ENCODE data around the gene CKMT2. TPM values are rescaled to one million over a fixed set of nuclear protein-coding genes. Genes with fewer than 3 reads are reported as not detected.
A peak's percentile ranks its signal among the peaks of the same experiment; 100 is the strongest.

Gene CKMT2
- total RNA-seq, 1 experiment from 2014 or later, result not detected

- intact Hi-C loops (cut with micrococcal nuclease), result loop anchor here (5.0 to 10.0 kb wide), 2 partner anchors 100 to 613 kb away; no protein-coding TSS in a partner anchor
- Histone ChIP-seq H3K9me3 (ENCODE audit: low read length) (no peaks in the 10 kb centered on the region), H3F3A (ENCODE audit: low read length, unreplicated experiment) (no peaks in the 10 kb centered on the region), H3K4me2 (ENCODE audit: low read length) (no peak overlapping the region), H3K9ac (ENCODE audit: low read length) (no peak overlapping the region), H3K9me2 (replicated peaks; ENCODE audit: low read length) (no peaks in the 10 kb centered on the region), H3K36me3 (ENCODE audit: low read depth, low read length) (no peaks in the 10 kb centered on the region), H4K20me1 (ENCODE audit: low read length) (no peaks in the 10 kb centered on the region), H3K27ac (ENCODE audit: low read length) (no peak overlapping the region), H2AFZ (ENCODE audit: low read length) (no peak overlapping the region), H3K4me1 (ENCODE audit: insufficient read depth, low read length) (peaks cover 17% of the 10 kb centered on the region), H3K4me3 (ENCODE audit: low read length) (no peak overlapping the region), H3K79me2 (ENCODE audit: low read length) (peaks cover 74% of the 10 kb centered on the region), H3K27me3 (ENCODE audit: low read length) (no peaks in the 10 kb centered on the region)
- ChIA-PET POLR2A (ENCODE audit: unreplicated experiment) (no interaction called here), CTCF (no interaction called here)
- no TSS peak for BruUV-seq (replicated peaks)
- no peak for DNase-seq
- no peak for ATAC-seq
- TF ChIP-seq, protein P1, sequence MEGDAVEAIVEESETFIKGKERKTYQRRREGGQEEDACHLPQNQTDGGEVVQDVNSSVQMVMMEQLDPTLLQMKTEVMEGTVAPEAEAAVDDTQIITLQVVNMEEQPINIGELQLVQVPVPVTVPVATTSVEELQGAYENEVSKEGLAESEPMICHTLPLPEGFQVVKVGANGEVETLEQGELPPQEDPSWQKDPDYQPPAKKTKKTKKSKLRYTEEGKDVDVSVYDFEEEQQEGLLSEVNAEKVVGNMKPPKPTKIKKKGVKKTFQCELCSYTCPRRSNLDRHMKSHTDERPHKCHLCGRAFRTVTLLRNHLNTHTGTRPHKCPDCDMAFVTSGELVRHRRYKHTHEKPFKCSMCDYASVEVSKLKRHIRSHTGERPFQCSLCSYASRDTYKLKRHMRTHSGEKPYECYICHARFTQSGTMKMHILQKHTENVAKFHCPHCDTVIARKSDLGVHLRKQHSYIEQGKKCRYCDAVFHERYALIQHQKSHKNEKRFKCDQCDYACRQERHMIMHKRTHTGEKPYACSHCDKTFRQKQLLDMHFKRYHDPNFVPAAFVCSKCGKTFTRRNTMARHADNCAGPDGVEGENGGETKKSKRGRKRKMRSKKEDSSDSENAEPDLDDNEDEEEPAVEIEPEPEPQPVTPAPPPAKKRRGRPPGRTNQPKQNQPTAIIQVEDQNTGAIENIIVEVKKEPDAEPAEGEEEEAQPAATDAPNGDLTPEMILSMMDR (conservative IDR thresholded peaks at IDR 0.05; ENCODE audit: low read depth, low read length), result no peak
- TF ChIP-seq EZH2phosphoT487 (IDR thresholded peaks at IDR 0.05; ENCODE audit: borderline replicate concordance, low read length), result no peak
- no peak for TF ChIP-seq EZH2 (IDR thresholded peaks at IDR 0.05; ENCODE audit: low read length, unreplicated experiment)
Observed at GRCh38 chr5:81297531-81297930, 64.4 kb downstream of the CKMT2 start.

DNA sequence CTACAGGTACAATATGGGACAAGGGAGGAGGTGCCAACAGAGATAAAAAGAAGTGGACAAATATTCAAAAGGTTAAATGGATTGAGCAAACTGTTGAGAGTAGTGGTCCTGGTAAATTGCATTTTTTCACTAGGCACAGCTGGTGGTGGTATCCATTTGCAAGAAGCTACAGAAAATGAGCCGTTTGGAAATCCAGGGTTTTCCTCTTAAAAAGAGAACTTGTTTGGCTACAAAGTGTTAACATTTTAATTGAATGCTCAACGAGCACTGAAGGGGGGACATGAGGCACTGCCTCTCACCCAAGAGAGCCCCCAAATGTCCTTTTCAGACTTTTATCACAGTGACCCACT is 67.8 kb downstream of the CKMT2 start:
- TSS peak; percentile 81 for BruUV-seq (replicated peaks)
- peak overlapping the region; percentile 97 for H3K9ac ChIP-seq (ENCODE audit: low read length)
- no peaks in the 10 kb centered on the region for H3K9me2 ChIP-seq (replicated peaks; ENCODE audit: low read length)
- peaks cover 10% of the 10 kb centered on the region for H3F3A ChIP-seq (ENCODE audit: low read length, unreplicated experiment)
- peak overlapping the region; percentile 87 for H3K4me3 ChIP-seq (ENCODE audit: low read length)
- DNase-seq, result no peak
- TF ChIP-seq, protein P1 (conservative IDR thresholded peaks at IDR 0.05; ENCODE audit: low read depth, low read length), result no peak
- TF ChIP-seq EZH2 (IDR thresholded peaks at IDR 0.05; ENCODE audit: low read length, unreplicated experiment), result no peak
- no peak for TF ChIP-seq EZH2phosphoT487 (IDR thresholded peaks at IDR 0.05; ENCODE audit: borderline replicate concordance, low read length)
- peak overlapping the region; percentile 84 for H2AFZ ChIP-seq (ENCODE audit: low read length)
- CTCF ChIA-PET, result no interaction called here
- POLR2A ChIA-PET (ENCODE audit: unreplicated experiment), result no interaction called here
- H3K4me2 ChIP-seq (ENCODE audit: low read length), result peak overlapping the region; percentile 90
- peaks cover 75% of the 10 kb centered on the region for H3K79me2 ChIP-seq (ENCODE audit: low read length)
- H4K20me1 ChIP-seq (ENCODE audit: low read length), result no peaks in the 10 kb centered on the region
- no peaks in the 10 kb centered on the region for H3K9me3 ChIP-seq (ENCODE audit: low read length)
- peaks cover 39% of the 10 kb centered on the region for H3K4me1 ChIP-seq (ENCODE audit: insufficient read depth, low read length)
- H3K27me3 ChIP-seq (ENCODE audit: low read length), result no peaks in the 10 kb centered on the region
- H3K36me3 ChIP-seq (ENCODE audit: low read depth, low read length), result peaks cover 11% of the 10 kb centered on the region
- ATAC-seq, result no peak
- H3K27ac ChIP-seq (ENCODE audit: low read length), result peak overlapping the region; percentile 95
- intact Hi-C loops (cut with micrococcal nuclease), result loop anchor here (5.0 kb wide), 3 partner anchors 206 to 861 kb away; partner anchors contain the start of gene SSBP2

DNA sequence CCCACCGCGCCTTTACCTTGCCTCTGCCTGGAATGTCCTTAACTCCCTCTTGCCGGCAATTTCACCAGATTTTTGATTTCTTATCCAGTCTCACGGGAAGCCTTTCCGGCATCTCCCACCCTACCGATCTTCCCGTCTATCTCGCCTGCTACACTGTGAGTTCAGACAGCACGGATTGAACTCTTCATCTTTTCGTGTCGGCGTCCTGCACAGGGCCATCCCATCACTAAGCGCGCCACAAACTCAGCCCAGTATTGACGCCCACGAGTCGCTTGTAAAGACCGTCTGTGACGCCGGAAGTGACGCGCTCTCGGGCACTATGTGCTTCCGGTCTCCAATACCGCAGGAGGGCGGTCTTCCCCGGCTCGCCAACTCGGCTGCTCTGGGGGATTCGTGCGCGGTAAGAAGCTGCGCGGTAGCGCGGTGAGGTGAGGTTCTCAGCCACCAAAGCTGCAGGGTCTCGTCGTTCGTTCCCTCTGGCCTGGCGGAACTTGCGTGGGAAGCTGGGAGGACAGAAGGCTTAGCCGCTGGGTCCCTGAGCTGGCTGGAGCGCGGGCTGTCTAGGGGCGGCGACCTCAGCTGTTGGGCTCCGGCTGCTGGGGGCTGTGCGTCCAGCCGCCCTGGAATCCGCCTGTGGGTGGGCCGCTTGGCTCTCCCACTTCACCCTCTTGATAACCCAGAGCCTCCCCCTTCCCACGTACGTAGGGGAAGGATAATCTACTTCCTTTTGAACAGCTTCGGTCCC is 68.3 kb downstream of the CKMT2 start, which contains the start of gene ZCCHC9:
Gene ZCCHC9 (plus strand): TSS at position 317 of the 745 bp plus-strand sequence. CDS start 3,171 bp downstream, outside the sequence.
- H2AFZ ChIP-seq (ENCODE audit: low read length), result peak within 1 kb of the TSS; percentile 84
- DNase-seq (peak; percentile 90), ATAC-seq (peak; percentile 71)
- no peaks in the 10 kb centered on the region for H3K27me3 ChIP-seq (ENCODE audit: low read length)
- H3K4me2 ChIP-seq (ENCODE audit: low read length), result peak within 1 kb of the TSS; percentile 90
- peaks cover 10% of the 10 kb centered on the region for H3F3A ChIP-seq (ENCODE audit: low read length, unreplicated experiment)
- no peaks in the 10 kb centered on the region for H3K9me3 ChIP-seq (ENCODE audit: low read length)
- peak within 1 kb of the TSS; percentile 97 for H3K9ac ChIP-seq (ENCODE audit: low read length)
- H3K4me1 ChIP-seq (ENCODE audit: insufficient read depth, low read length), result peaks cover 39% of the 10 kb centered on the region
- TSS peak; percentile 70 for BruUV-seq (replicated peaks)
- no peaks in the 10 kb centered on the region for H4K20me1 ChIP-seq (ENCODE audit: low read length)
- peaks cover 11% of the 10 kb centered on the region for H3K36me3 ChIP-seq (ENCODE audit: low read depth, low read length)
- peak within 1 kb of the TSS; percentile 95 for H3K27ac ChIP-seq (ENCODE audit: low read length)
- TF ChIP-seq, protein P1 (conservative IDR thresholded peaks at IDR 0.05; ENCODE audit: low read depth, low read length), result peak; percentile 11; the same call in 1 of the 2 replicates
- no peak for TF ChIP-seq EZH2 (IDR thresholded peaks at IDR 0.05; ENCODE audit: low read length, unreplicated experiment)
- peak within 1 kb of the TSS; percentile 87 for H3K4me3 ChIP-seq (ENCODE audit: low read length)
- intact Hi-C loops (cut with micrococcal nuclease), result loop anchor here (5.0 kb wide), 3 partner anchors 206 to 861 kb away; partner anchors contain the start of gene SSBP2
- ChIA-PET CTCF (interaction anchor here (0.6 to 0.7 kb wide), 3 partner anchors 127 to 270 kb away, joined by 3 read pairs; no protein-coding TSS in a partner anchor), POLR2A (ENCODE audit: unreplicated experiment) (interaction anchor here (0.7 kb wide), 1 partner anchor 150 kb away, joined by 3 read pairs; no protein-coding TSS in a partner anchor)
- H3K9me2 ChIP-seq (replicated peaks; ENCODE audit: low read length), result no peaks in the 10 kb centered on the region
- peaks cover 75% of the 10 kb centered on the region for H3K79me2 ChIP-seq (ENCODE audit: low read length)
